GM19240 (cell line): ENCODE results near the gene CELA2B.
A peak's percentile ranks its signal among the peaks of the same experiment; 100 is the strongest.

Experiments used
- DNase-seq: peaks from one replicate; pipeline ENCODE4 v3.0.0; 2011; ENCODE audit warnings: low spot score; ENCODE audit not compliant: insufficient read length

The CELA2B gene

GRCh38 chr1:15524283-15525049 is 48.6 kb downstream of the CELA2B start:
- DNase-seq = peak; percentile 76

GRCh38 chr1:15525050-15526020 is 49.4 kb downstream of the CELA2B start:
- peak; percentile 57 for DNase-seq

GRCh38 chr1:15526021-15526489 is 50.2 kb downstream of the CELA2B start:
- DNase-seq = no peak

- DNase-seq = peak; percentile 71
Measured at GRCh38 chr1:15526490-15527339, 50.8 kb downstream of the CELA2B start, which contains the start of gene DNAJC16. TSS of gene DNAJC16 (plus strand) at chr1:15526848. CDS start at chr1:15529106, 2,258 bp downstream.

- no peak for DNase-seq
Measured at GRCh38 chr1:15531003-15531402, 55.1 kb downstream of the CELA2B start.

- DNase-seq = no peak
Measured at GRCh38 chr1:15531682-15532081, 55.8 kb downstream of the CELA2B start.

- DNase-seq = no peak
Measured at GRCh38 chr1:15538771-15539170, 62.9 kb downstream of the CELA2B start.

GRCh38 chr1:15540186-15540585 is 64.3 kb downstream of the CELA2B start:
- DNase-seq = no peak
